Measurements from ENCODE around the gene EEF1G. TPM values are rescaled to one million over a fixed set of nuclear protein-coding genes. Genes with fewer than 3 reads are reported as not detected.

EEF1G gene
- total RNA-seq, 4 donors from 2014 or later: 337 to 1,276 (median 1,207) TPM

DNA sequence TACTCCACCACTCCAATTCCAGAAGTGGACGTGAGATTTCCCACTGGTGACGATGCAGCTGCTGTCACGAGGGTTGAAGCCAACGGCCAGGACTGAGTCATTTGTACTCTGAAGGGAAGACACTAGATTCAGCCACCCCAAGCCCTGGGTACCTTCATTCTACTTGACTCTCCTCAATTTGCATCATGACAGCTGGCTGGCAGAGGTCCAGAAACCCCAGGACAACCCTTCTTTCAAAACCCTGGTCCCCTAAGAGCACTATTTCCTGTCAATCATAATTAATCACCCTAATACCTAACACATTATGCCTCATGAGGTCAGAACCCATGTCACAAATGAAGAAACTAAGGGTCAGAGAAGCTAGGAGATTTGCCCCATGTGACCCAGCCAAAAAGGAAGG is 34.0 kb upstream of the EEF1G start:
- WGBS, 2 donors (ENCODE audit: low coverage in 1 of 2): 78 to 80% methylated on average over 4 of the region's 4 CpGs
- no peak for TF ChIP-seq EP300 (IDR thresholded peaks at IDR 0.05; ENCODE audit: low read depth)
- no peak for TF ChIP-seq POLR2A (IDR thresholded peaks at IDR 0.05)
- no peak for TF ChIP-seq CTCF (IDR thresholded peaks at IDR 0.05)
- no peak for TF ChIP-seq POLR2AphosphoS5 (IDR thresholded peaks at IDR 0.05)
- intact Hi-C loops (cut with DNase I; ENCODE audit: low total_unique reads): no loop called here

GRCh38 chr11:62605902-62606301 is 32.2 kb upstream of the EEF1G start:
- Histone ChIP-seq H3K36me3 (no peaks in the 10 kb centered on the region), H3K27ac (no peak overlapping the region), H3K9me3 (no peaks in the 10 kb centered on the region), H3K4me3 (no peak overlapping the region), H3K4me1 (peaks cover 3 to 30% (median 13%) of the 10 kb centered on the region in 4 donors), H3K27me3 (no peaks in the 10 kb centered on the region)
- in situ Hi-C loops (cut with MboI; ENCODE audit: low pct_ligation_motif_present in 1 of 4, low pct_unique_long_range_greater_than_20kb in 1 of 4, low sequenced_read_pairs in 3 of 4) (no loop called here), intact Hi-C loops (cut with DNase I; ENCODE audit: low total_unique reads) (no loop called here)
- WGBS, 2 donors (ENCODE audit: low coverage in 1 of 2): 92% methylated on average over 15 of the region's 15 CpGs; no CpG with 5 or more reads in 1 of the 2 donors
- TF ChIP-seq POLR2A (IDR thresholded peaks at IDR 0.05) (no peak), EP300 (IDR thresholded peaks at IDR 0.05; ENCODE audit: low read depth) (no peak), POLR2AphosphoS5 (IDR thresholded peaks at IDR 0.05) (no peak), CTCF (IDR thresholded peaks at IDR 0.05) (no peak)
- no peak for DNase-seq

More for the DNA sequence above, 34.0 kb upstream of the EEF1G start:
- no peaks in the 10 kb centered on the region for H3K36me3 ChIP-seq
- DNase-seq: no peak
- no peaks in the 10 kb centered on the region for H3K9me3 ChIP-seq
- no peak overlapping the region for H3K4me3 ChIP-seq
- H3K4me1 ChIP-seq: peaks cover 11 to 30% (median 17%) of the 10 kb centered on the region in 4 donors
- in situ Hi-C loops (cut with MboI; ENCODE audit: low pct_ligation_motif_present in 1 of 4, low pct_unique_long_range_greater_than_20kb in 1 of 4, low sequenced_read_pairs in 3 of 4): no loop called here
- H3K27ac ChIP-seq: no peak overlapping the region
- H3K27me3 ChIP-seq: no peaks in the 10 kb centered on the region

DNA sequence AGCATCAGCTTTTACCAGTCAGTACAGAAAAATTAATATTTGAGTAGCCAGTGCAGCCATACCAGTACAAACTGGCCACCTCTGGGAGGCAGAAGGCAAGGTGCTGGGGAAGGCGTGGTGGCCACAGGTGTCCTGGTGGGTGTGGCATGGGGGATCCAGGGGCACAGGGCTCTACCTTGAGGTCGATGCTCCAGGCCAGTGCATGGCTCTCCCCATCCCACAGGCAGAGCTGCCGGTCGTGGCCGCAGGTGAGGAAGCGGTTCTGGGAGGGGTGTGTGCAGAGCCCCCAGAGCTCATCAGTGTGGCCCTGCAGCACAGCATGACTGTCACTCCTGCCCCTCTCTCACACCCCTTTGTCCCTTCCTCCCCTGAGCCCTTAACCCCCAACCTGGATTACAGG is 31.8 kb upstream of the EEF1G start:
- intact Hi-C loops (cut with DNase I; ENCODE audit: low total_unique reads): no loop called here
- Histone ChIP-seq H3K27me3 (no peaks in the 10 kb centered on the region), H3K36me3 (no peaks in the 10 kb centered on the region), H3K4me1 (peaks cover 0 to 29% (median 14%) of the 10 kb centered on the region in 4 donors), H3K27ac (no peak overlapping the region), H3K4me3 (no peak overlapping the region), H3K9me3 (no peaks in the 10 kb centered on the region)
- in situ Hi-C loops (cut with MboI; ENCODE audit: low pct_ligation_motif_present in 1 of 4, low pct_unique_long_range_greater_than_20kb in 1 of 4, low sequenced_read_pairs in 3 of 4): no loop called here
- WGBS, 2 donors (ENCODE audit: low coverage in 1 of 2): 84 to 100% methylated on average over 1 to 5 of the region's 6 CpGs
- TF ChIP-seq EP300 (IDR thresholded peaks at IDR 0.05; ENCODE audit: low read depth): no peak
- no peak for DNase-seq

DNA sequence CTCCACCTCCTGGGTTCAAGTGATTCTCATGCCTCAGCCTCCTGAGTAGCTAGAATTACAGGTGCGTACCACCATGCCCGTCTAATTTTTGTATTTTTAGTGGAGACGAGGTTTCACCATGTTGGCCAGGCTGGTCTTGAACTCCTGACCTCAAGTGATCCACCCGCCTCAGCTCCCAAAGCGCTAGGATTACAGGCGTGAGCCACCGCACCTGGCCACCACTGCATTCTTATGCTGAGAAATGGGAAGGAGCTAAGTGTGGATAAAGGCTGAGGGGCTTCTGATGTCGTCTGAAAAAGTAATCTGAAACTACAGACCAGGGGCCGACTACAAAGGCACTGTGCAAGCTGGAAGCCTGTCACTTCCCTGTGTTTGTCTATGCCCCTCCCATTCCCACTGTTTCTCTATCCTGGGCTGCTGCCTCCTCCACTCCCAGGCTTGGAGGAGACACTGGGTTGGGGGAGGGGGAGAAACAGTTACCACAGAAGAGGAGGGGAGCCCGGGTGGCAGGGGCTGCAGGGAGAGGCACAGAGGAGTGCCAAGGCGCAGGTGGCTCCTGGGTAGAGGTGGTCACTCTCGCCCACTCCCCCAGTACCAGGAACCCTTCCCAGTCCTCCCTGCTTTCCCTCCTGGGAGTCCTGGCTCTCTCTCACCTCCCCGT is 30.9 kb upstream of the EEF1G start:
- DNase-seq: no peak
- Histone ChIP-seq H3K27ac (no peak overlapping the region), H3K36me3 (no peaks in the 10 kb centered on the region), H3K9me3 (no peaks in the 10 kb centered on the region), H3K27me3 (no peaks in the 10 kb centered on the region), H3K4me3 (no peak overlapping the region), H3K4me1 (peaks cover 6 to 34% (median 22%) of the 10 kb centered on the region in 4 donors)
- intact Hi-C loops (cut with DNase I; ENCODE audit: low total_unique reads): no loop called here
- TF ChIP-seq EP300 (IDR thresholded peaks at IDR 0.05; ENCODE audit: low read depth): no peak
- no peak for TF ChIP-seq POLR2A (IDR thresholded peaks at IDR 0.05)
- TF ChIP-seq POLR2AphosphoS5 (IDR thresholded peaks at IDR 0.05): no peak
- no peak for TF ChIP-seq CTCF (IDR thresholded peaks at IDR 0.05)
- WGBS, 2 donors (ENCODE audit: low coverage in 1 of 2): 72% methylated on average over 13 of the region's 13 CpGs; no CpG with 5 or more reads in 1 of the 2 donors
- in situ Hi-C loops (cut with MboI; ENCODE audit: low pct_ligation_motif_present in 1 of 4, low pct_unique_long_range_greater_than_20kb in 1 of 4, low sequenced_read_pairs in 3 of 4): no loop called here

Data from transverse colon (tissue), 4 donors.